GM19240 (cell line): ENCODE measurements around the gene PLA2G4B.
A peak's percentile ranks its signal among the peaks of the same experiment; 100 is the strongest.
"Not testable (repeated sequence)": the region's sequence is repeated elsewhere in the genome, so short reads cannot be mapped to it uniquely, and the experiment has no call there.

Experiments used
- DNase-seq: peaks from one replicate; pipeline ENCODE4 v3.0.0; 2011; ENCODE audit warnings: low spot score; ENCODE audit not compliant: insufficient read length

The PLA2G4B gene

DNA sequence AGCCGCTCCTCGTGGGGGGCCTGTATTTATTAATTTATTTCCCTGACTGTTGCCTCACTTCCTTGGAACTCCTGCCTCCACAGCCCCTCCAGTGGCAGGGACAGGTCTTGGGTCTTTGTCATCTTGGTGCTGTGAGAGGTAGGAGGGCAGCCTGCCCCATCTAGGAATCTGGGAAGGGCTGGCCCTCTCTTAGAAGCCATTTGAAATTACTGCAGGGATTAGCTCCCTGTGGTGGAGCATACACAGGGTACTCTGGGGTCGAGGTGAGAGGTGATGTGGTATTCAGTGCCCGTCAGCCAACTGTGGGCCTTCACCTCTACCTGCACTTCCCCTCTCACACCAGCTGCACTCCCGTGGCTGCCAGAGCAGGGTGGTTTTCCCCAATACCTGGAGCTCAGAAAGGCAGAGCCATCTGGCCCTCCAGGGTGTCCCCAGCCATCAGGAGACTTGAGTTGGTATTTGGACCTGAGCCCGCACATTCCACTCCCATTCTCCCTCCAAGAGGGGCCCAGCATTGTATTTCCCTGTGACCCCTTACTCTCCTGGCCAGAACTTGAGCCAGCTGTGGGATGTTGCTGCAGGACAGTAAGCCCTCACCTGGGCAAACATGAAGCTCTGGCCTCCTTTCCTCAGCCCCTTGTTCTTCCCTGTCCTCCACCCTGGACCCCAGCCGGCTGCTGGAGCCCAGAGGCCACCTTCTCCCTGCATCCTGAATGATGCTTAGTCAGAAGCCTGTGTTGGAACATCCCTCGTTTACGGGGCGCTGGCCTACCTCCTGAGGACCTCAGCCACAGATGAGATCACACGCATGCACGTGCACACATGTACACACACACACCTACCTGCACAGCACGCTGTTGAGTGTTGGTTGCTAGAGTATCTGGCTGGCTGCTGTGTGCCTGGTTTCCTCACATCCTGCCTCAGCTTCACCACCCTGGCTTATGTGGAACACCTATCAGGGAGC, 12.8 kb upstream of the PLA2G4B start:
- no peak for DNase-seq

DNA sequence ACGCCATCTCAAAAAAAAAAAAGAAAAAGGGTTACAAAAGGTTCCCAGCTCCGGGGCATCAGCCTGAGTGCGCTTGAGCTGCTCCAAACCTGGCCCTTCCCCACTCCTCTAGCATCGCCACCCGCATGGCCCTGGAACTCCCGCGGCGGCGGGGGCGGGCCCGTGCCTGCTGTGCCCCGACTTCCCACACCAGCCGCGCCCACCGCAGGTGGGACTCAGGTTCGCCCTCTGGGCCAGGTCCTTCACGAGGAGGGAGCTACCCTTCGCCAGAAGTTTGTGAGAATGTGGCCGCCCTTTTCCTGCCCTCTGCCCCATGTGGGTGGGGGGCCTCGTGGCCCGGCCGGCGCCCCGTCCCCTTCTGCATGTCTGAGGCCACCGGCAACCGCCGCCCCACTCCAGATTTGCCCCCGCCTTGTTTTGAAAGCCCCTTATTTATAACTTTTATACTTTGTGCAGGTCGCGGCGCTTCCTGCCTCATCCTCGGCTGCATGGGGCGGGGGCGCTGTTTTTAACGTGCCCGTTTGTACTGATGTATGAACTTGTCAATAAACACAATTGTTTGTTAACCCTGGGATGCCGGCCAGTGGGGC, 11.3 kb upstream of the PLA2G4B start:
- DNase-seq = no peak

DNA sequence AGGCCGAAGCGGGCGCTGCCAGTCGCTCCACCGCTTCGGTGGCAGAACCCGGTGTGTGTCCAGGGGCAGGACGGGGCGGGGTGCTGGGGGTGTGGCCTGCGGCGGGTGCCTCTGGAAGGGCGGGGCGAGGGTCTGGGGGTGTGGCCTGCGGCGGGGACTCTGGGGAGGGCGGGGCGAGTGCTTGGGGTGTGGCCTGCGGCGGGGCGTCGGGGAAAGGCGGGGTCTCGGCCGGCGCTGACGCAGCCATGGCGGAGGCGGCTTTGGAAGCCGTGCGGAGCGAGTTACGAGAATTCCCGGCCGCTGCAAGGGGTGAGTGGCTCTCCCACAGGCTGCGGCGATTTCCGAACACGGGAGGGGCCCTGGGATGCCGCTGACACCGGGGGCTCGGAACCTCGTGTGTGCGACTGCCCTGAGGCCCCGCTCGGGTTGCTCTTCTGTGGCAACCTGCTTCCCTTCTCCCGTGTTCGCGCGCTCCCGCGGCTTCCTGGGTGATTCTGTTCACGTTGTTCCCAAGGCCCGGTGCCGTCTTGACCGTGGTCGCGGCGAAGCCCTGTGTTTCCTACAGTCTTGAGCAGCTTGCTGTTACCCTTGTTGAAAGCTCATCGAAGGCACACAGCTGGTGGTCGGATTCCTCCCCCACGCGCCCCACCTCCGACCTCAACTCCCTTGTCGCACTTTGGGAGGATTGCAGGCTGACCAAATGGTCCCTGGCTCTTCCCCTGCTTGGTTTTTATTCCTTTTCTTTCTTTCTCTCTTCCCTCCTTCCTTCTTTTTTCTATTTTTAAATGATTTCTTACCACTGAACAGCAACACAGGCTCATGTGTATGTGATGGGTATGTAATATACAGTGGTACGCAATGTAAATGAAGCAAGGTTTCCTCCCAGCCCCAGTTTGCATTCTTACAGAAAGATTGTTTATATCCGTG, 10.5 kb upstream of the PLA2G4B start, which contains the start of gene JMJD7:
TSS of gene JMJD7 (plus strand) at position 213 of the 927 bp plus-strand sequence. CDS start at position 246, 33 bp downstream.
- DNase-seq = peak; percentile 95

DNA sequence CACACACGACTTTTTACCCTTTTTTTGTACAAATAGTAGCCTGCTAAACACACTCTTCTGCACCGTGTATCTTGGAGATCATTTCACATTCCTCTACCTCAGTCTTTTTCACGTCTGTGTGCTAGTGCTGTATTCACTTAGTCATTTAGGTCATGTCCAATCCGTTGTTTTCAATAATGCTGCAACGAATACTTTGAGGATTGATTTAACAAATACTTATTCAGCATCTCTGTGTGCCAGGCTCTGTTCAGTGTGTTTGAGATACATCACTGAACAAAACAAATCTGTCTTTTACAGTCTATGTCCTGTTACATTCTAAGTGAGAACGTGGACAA, 9.9 kb upstream of the PLA2G4B start:
- DNase-seq = no peak

DNA sequence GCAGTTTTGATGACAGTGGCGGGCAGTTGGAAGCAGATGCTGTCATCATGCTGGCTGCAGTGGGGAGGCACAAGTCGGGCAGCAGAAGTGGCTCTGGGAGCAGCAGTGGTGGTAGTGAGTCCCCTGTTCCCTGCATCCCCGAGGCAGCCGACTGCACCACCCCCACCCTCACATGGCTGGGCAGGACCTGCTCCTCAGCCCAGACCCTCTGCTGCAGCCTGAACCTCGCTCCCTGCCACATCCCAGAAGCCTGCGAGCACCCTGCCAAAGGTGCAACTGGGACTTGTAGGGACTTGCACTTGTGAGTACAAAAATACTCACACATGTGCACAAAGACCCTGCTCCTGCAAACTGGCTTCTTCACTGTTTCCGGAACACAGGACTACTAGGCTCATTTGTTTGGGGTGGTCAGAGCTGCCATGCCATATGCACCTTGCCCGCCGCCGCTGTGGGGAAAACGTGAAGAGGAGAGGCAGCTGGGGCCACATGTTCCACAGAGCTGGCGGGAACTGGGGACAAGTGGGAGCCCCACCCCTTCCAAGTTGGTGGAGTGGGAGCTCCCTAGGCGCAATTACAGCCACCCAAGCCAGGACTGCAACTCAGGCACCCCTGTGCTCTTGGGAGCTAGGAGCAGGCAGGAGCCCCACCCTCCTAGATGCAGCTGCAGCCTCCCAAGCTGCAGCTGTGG, 8.5 kb upstream of the PLA2G4B start:
- DNase-seq = no peak

DNA sequence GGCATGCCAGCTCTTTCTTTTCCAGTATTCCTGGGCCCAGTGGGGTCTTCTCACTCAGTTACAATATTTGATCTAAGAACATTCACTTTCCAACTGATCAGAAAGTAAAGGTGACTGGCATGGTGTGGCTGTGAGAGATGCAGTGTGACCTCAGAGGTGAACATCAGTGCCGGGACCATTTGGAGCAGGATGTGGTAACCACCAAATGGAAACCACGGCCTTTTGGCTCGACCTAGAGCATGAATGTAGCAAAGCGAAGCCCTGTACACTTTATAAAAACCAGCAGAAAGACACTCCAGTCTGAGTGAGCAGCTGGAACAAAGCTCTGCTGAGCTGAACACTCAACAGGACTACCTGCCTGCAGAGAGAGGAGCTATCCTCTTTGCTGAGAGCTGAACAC, 7.4 kb upstream of the PLA2G4B start:
- DNase-seq = not testable (repeated sequence)

DNA sequence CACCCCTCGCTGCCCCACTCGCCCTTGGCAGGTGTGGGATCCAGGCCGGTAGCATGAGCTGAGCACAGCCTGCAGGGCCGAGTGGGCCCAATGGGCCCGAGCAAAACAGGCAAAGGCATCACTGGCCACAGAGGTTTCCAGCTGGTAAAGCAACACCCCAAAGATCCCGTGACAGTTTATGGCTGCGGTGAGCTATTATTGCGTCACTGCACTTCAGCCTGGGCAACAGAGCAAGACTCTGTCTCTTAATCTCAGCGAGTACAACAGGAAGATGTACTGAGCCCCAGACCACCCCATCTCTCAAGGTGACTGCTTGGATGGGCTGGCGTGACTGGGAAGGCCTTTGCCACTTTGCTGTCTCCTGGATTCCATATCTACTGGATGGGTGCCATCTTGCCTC, 6.4 kb upstream of the PLA2G4B start:
- DNase-seq = no peak

DNA sequence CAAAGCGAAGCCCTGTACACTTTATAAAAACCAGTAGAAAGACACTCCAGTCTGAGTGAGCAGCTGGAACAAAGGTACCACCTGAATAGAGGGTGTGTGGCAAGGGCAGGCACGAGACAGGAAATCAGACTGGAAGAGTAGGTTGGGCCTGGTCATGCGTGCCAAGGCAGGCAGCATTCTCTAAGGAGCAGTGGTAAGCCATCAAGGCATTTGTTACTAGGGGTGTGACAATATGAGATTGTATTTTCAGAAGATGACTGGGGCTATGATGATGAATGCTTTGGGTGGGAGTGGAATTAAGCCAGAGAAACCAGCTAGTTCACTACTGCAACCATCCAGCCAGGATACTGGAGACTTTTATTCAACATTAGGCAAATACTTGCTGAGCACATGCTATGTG, 5.8 kb upstream of the PLA2G4B start:
- DNase-seq = no peak

DNA sequence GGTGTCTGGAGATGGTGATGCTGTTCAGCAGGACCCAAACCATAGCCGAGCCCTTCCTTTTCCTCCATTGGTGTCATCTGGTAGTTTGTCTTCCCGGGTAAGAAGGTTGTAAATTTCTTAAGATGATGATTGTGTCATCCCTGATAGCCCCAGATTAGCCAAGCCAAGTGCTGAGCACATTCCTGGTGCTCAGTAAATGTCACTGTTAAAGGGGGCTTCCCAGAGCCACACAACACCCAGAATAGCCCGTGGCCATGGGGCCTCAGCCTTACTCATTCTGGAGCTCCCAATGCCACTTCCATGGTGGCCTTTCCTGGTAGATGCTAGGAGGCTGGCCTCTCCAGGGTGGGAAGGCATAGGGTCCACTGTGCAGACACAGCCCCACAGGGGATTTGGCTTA, 4.6 kb upstream of the PLA2G4B start:
- no peak for DNase-seq

DNA sequence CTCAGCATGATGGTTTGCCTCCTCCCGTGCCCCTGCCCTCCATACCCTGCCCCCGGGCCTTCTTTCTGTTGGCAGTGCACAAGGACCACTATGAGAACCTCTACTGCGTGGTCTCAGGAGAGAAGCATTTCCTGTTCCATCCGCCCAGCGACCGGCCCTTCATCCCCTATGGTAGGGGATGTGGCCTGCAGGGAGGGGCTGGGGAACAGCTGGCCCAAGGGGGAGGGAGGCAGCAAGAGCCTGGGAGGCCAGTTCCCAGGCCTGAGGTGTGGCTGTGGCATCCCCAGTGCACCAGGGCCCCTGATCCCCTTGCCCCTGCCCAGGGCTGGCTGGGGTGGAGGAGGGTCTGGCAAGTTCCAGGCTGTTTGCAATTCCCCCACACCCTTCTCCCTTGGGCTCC, 2.6 kb upstream of the PLA2G4B start:
- no peak for DNase-seq

DNA sequence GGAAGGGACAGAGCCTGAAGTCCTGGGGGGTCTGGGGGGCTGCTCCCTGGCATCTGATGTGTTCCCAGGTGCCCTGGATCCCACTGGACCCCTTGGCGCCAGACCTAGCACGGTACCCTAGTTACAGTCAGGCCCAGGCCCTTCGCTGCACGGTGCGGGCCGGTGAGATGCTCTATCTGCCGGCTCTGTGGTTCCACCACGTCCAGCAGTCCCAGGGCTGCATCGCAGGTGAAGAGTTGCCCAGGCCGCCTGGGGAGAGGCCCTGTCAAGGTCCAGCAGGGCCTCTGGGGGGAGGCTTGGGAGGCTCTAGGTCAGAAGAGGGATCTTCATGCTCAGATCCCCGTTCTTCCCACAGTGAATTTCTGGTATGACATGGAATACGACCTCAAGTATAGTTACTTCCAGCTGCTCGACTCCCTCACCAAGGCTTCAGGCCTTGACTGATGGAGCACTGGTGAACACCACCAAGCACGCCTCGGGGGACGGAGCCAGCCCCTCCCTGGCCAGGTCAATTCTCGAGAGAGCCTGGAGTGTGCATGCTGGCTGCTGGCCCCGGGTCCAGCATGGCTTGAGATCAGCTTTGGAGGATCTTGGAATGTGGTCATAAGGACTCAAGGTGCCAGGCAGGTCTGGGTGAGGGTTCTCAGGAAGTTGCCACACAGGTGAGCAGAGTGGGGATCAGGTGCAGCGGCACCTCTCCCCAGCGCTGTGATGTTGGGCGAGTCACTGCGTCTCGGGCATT, 1.8 kb upstream of the PLA2G4B start:
- no peak for DNase-seq

DNA sequence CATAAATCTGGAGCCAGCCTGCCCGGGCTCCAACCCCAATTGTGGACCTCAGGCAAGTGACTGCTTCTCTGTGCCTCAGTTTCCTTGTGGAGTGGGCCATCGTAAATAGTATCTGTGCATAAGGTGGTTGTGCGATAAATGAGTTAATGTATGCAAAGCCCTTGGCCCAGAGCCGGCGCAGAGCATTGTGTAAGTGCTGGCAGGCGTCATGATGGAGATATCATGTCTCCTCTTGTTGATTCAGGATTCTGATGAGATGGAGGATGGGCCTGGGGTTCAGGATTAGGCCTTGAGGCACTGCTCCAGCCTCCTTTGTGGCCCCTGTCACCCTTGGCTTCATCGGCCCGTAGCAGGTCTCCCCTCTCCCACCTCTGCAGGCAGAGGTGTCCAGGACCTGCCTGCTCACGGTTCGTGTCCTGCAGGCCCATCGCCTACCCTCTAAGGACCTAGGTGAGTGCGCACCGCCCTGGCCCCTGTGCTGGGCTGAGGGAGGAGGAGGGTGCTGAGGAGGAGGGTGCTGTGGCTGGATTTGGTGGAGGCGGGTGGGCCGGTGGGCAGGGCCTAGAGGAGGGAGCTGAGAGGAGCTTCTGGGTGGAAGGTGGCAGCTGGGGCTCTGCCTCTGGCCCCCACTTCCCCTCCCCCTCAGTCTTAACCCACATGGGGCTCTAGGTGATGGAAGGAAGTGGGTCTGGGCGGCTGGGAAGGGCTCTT, 1.3 kb downstream of the PLA2G4B start:
- no peak for DNase-seq

DNA sequence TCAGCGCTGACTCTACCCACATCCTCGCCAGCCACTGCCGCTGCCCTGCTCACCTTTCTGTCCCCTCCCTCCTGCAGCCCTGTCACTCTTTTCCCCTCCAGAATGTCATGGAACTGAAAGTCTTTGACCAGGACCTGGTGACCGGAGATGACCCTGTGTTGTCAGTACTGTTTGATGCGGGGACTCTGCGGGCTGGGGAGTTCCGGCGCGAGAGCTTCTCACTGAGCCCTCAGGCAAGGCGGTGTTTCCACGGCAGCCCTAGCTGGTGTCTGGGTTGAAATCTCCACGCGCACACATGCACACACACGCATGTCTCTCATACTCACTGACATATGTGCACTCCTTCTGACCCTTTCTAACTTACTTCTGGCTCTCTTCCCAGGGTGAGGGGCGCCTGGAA, 2.0 kb downstream of the PLA2G4B start:
- no peak for DNase-seq

DNA sequence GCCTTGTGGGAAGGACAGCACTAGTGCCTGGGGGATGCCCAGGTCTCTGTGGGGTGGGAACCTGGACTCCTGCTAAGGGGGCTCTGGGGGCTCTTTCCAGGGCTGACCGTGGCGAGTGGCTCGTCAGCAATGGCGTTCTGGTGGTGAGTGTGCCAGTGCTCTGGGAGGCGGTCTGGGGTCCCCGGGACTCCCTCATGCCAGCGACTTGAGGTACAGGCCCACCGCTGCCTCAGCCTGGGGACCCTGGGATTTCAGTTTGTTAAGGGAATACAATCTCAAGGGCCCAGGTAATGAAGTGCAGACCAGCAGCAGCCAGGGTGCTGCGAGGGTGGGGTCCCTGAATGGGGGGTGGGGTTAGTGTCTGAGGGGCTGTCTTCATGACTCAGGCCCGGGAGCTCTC, 2.5 kb downstream of the PLA2G4B start:
- no peak for DNase-seq

DNA sequence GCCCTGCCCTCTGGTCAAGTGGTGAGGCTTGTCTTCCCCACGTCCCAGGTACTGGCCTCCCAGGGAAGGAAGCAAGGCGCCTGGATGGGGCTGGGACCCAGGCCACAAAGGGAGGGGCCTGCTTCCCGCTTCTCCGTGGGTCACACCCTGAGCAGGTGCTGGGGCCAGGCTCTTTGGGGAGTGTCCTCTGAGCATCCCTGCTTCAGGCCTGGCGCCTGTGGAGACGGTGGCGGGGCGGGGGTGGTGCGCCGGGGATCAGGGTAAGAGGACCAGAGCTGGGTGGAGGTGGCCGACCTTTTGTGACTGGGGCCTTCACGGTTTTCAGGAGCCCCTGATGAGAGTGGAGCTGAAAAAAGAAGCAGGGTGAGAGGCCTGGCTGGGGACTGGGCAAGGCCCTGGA, 3.6 kb downstream of the PLA2G4B start:
- no peak for DNase-seq

DNA sequence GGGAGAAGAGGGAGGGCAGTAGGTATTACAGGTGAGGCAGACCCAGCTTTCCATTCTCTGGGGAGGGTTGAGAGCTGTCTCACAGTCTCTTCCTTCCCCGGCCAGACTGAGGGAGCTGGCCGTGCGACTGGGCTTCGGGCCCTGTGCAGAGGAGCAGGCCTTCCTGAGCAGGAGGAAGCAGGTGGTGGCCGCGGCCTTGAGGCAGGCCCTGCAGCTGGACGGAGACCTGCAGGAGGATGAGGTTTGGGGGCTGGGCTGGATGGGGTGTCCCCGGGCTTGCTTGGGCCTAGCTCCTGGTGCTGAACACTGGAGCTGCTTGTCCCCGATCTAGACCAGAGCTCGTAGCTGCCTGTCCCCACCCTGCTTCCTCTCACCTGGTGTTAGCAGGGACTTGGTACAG, 4.9 kb downstream of the PLA2G4B start:
- no peak for DNase-seq

DNA sequence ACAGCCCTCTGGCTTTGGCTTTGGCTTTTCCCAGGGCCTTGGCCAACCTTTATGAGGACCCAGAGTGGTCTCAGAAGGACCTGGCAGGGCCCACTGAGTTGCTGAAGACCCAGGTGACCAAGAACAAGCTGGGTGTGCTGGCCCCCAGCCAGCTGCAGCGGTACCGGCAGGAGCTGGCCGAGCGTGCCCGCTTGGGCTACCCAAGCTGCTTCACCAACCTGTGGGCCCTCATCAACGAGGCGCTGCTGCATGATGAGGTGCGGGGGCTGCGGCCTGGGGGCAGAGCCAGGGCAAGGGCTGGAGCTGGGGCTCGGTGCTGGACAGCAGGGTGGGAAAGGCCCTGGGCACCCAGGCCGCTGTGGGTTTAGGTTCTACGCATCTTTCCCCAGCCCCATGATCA, 6.2 kb downstream of the PLA2G4B start:
- DNase-seq = no peak

DNA sequence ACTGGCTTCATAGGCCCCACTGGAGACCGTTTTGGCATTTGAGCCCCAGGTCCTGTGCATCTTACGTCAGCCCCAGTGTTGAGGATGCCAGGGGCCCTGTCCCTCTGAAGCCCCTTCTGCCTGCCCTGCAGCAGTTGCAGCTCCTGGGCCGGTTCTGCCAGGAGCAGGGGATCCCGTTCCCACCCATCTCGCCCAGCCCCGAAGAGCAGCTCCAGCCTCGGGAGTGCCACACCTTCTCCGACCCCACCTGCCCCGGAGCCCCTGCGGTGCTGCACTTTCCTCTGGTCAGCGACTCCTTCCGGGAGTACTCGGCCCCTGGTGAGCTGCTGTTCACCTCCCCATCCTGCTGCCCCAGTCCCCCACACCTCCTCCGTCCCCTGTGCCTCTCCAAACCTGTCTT, 8.6 kb downstream of the PLA2G4B start:
- DNase-seq = no peak

DNA sequence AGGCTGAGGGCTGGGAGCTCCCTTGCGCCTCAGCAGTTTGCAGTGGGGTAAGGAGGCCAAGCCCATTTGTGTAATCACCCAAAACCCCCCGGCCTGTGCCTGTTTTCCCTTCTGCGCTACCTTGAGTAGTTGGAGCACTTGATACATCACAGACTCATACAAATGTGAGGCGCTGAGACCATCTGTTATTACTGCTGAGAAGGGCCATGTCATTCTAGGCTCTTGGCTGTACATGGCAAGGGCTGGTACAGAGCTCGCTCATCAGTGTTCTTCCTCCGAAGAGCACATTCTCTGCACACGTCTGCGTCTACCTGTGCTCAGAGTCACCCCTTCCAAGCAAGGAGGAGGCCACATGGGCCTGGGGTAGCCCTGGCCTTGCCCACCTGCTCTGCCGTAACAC, 9.3 kb downstream of the PLA2G4B start:
- no peak for DNase-seq

DNA sequence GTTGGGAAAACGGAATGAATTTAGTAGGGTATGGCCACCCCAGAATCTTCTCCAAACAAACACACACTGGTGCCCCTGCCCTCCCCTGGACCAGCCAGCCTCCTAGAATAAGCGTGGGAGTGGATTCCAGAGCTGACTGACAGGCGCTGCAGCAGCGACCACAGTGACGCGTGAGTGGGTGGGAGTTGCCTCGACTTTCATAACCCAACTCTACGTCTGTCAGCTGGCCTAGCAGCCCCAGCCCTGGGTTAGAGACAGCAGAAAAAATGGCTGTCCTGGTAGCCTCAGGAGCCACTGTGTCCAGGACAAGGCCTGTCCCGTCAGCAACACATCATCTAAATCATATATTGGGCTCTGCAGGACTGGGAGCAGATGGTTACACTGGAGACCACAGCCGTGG, 10.0 kb downstream of the PLA2G4B start:
- DNase-seq = no peak
